Urinary bladder (tissue), 4 donors: Measurements from ENCODE around the gene RAP1GAP2. TPM values are rescaled to one million over a fixed set of nuclear protein-coding genes. Genes with fewer than 3 reads are reported as not detected.
"Not testable (repeated sequence)": the region's sequence is repeated elsewhere in the genome, so short reads cannot be mapped to it uniquely, and the experiment has no call there.

Experiments used
- DNase-seq: peaks from one replicate; pipeline ENCODE4 v3.0.0-alpha.2; 2015; ENCODE audit errors: extremely low spot score
- H3K27ac ChIP-seq: one replicate; pipeline ENCODE4 v1.5.1; 2013; ENCODE audit warnings: low read depth, mild to moderate bottlenecking, moderate library complexity
- H3K36me3 ChIP-seq: one replicate; pipeline ENCODE4 v1.6.1; 2013; ENCODE audit warnings: mild to moderate bottlenecking, moderate library complexity; ENCODE audit not compliant: insufficient read depth
- H3K4me1 ChIP-seq: one replicate; pipeline ENCODE4 v1.6.1; 2013; ENCODE audit warnings: mild to moderate bottlenecking, moderate library complexity; ENCODE audit not compliant: insufficient read depth
- H3K4me3 ChIP-seq: one replicate; pipeline ENCODE4 v1.5.1; 2013; ENCODE audit warnings: low read depth, low read length
- WGBS: extraction: QIAGEN DNeasy Blood & Tissue Kit; methylation state at CpG from one replicate; pipeline ENCODE4 v1.1.7; 2013; 5-methylcytosine and 5-hydroxymethylcytosine counted together
- polyA plus RNA-seq: library from polyadenylated mRNA; stranded (reverse); fragments of 200-250 nt; gene quantifications from one replicate; pipeline ENCODE4 v1.2.3, GENCODE V29; 2013
- total RNA-seq: library from RNA; depleted of rRNA; stranded (reverse); fragments of >200 nt; gene quantifications from one replicate; pipeline ENCODE4 v1.2.3, GENCODE V29; 2014
- donor health status: healthy with polysubstance abuse.
- donor health status: healthy.

Gene RAP1GAP2
- total and polyA plus RNA-seq, 2 donors = 3.7 to 3.9 TPM

- whole genome bisulfite sequencing = 87% methylated on average over 7 of the region's 7 CpGs
- Histone ChIP-seq H3K36me3 (no peaks in the 10 kb centered on the region), H3K4me3 (no peak overlapping the region), H3K27ac (no peak overlapping the region), H3K4me1 (no peaks in the 10 kb centered on the region)
- DNase-seq = no peak
These were observed 239.7 kb downstream of the RAP1GAP2 start for GRCh38 chr17:3035968-3036280.

GRCh38 chr17:3036800-3037199, 240.6 kb downstream of the RAP1GAP2 start:
- Histone ChIP-seq H3K4me1 (no peaks in the 10 kb centered on the region), H3K4me3 (no peak overlapping the region)
- WGBS = 81% methylated on average over 6 of the region's 6 CpGs

GRCh38 chr17:3037259-3037658, 241.0 kb downstream of the RAP1GAP2 start:
- DNase-seq = no peak
- WGBS = 51% methylated on average over 9 of the region's 9 CpGs
- no peak overlapping the region for H3K27ac ChIP-seq
- H3K36me3 ChIP-seq = no peaks in the 10 kb centered on the region
- no peaks in the 10 kb centered on the region for H3K4me1 ChIP-seq
- no peak overlapping the region for H3K4me3 ChIP-seq

More at GRCh38 chr17:3036800-3037199, 240.6 kb downstream of the RAP1GAP2 start:
- no peaks in the 10 kb centered on the region for H3K36me3 ChIP-seq
- DNase-seq = no peak
- H3K27ac ChIP-seq = no peak overlapping the region

- Histone ChIP-seq H3K4me3 (no peak overlapping the region), H3K36me3 (no peaks in the 10 kb centered on the region), H3K4me1 (no peaks in the 10 kb centered on the region), H3K27ac (no peak overlapping the region)
- DNase-seq = no peak
- WGBS = 54% methylated on average over 5 of the region's 5 CpGs
These were observed 242.7 kb downstream of the RAP1GAP2 start for GRCh38 chr17:3038941-3039340.

- Histone ChIP-seq H3K36me3 (no peaks in the 10 kb centered on the region), H3K4me3 (no peak overlapping the region), H3K4me1 (no peaks in the 10 kb centered on the region), H3K27ac (no peak overlapping the region)
- no peak for DNase-seq
- WGBS = 36% methylated on average over 6 of the region's 6 CpGs
These were observed 243.5 kb downstream of the RAP1GAP2 start for GRCh38 chr17:3039736-3040135.

GRCh38 chr17:3040882-3041281, 244.6 kb downstream of the RAP1GAP2 start:
- WGBS = 61% methylated on average over 5 of the region's 5 CpGs

GRCh38 chr17:3043737-3044365, 247.6 kb downstream of the RAP1GAP2 start:
- DNase-seq = no peak
- Histone ChIP-seq H3K36me3 (no peaks in the 10 kb centered on the region), H3K4me3 (no peak overlapping the region), H3K4me1 (no peaks in the 10 kb centered on the region), H3K27ac (no peak overlapping the region)
- WGBS = 64% methylated on average over 11 of the region's 11 CpGs

More at GRCh38 chr17:3040882-3041281, 244.6 kb downstream of the RAP1GAP2 start:
- no peaks in the 10 kb centered on the region for H3K36me3 ChIP-seq
- no peak for DNase-seq
- H3K27ac ChIP-seq = no peak overlapping the region
- no peaks in the 10 kb centered on the region for H3K4me1 ChIP-seq
- no peak overlapping the region for H3K4me3 ChIP-seq

GRCh38 chr17:3046753-3047152, 250.5 kb downstream of the RAP1GAP2 start:
- WGBS = 78% methylated on average over 3 of the region's 3 CpGs
- Histone ChIP-seq H3K36me3 (no peaks in the 10 kb centered on the region), H3K27ac (no peak overlapping the region), H3K4me3 (no peak overlapping the region), H3K4me1 (no peaks in the 10 kb centered on the region)
- DNase-seq = no peak

- no peaks in the 10 kb centered on the region for H3K4me1 ChIP-seq
- DNase-seq = peak; percentile 94
- under 1% methylated on average over 50 of the region's 50 CpGs for WGBS
- no peaks in the 10 kb centered on the region for H3K36me3 ChIP-seq
- peak overlapping the region; percentile 38 for H3K4me3 ChIP-seq
- no peak overlapping the region for H3K27ac ChIP-seq
These were observed 252.7 kb downstream of the RAP1GAP2 start for GRCh38 chr17:3048727-3049471.

GRCh38 chr17:3049705-3050295, 253.6 kb downstream of the RAP1GAP2 start:
- no peaks in the 10 kb centered on the region for H3K36me3 ChIP-seq
- no peak for DNase-seq
- H3K27ac ChIP-seq = no peak overlapping the region
- no peaks in the 10 kb centered on the region for H3K4me1 ChIP-seq
- WGBS = 87% methylated on average over 8 of the region's 8 CpGs
- H3K4me3 ChIP-seq = no peak overlapping the region

GRCh38 chr17:3054868-3055267, 258.6 kb downstream of the RAP1GAP2 start:
- not testable (repeated sequence) for H3K27ac ChIP-seq, DNase-seq, H3K4me3 ChIP-seq, H3K36me3 ChIP-seq, H3K4me1 ChIP-seq
- 92% methylated on average over 1 of the region's 2 CpGs for WGBS

GRCh38 chr17:3062824-3063377, 266.7 kb downstream of the RAP1GAP2 start:
- 81% methylated on average over 8 of the region's 8 CpGs for WGBS
- not testable (repeated sequence) for H3K4me3 ChIP-seq, H3K27ac ChIP-seq, DNase-seq, H3K36me3 ChIP-seq, H3K4me1 ChIP-seq

GRCh38 chr17:3063507-3063906, 267.3 kb downstream of the RAP1GAP2 start, which contains the start of gene OR1D5:
Gene OR1D5, minus strand, starts transcription at chr17:3063607. Its CDS starts 0 bp downstream, at chr17:3063607.
- WGBS = 79% methylated on average over 2 of the region's 2 CpGs
- H3K4me3 ChIP-seq, H3K27ac ChIP-seq, H3K36me3 ChIP-seq, DNase-seq, H3K4me1 ChIP-seq: not testable (repeated sequence)

GRCh38 chr17:3065192-3065591, 269.0 kb downstream of the RAP1GAP2 start:
- not testable (repeated sequence) for H3K36me3 ChIP-seq, H3K4me3 ChIP-seq, H3K4me1 ChIP-seq, DNase-seq, H3K27ac ChIP-seq
- no CpG with 5 or more reads among the region's 1 CpG for WGBS
